Activated naive CD8-positive, alpha-beta T cell (primary cell): ENCODE data around the gene SKIC8.
"Not testable (repeated sequence)": the region's sequence is repeated elsewhere in the genome, so short reads cannot be mapped to it uniquely, and the experiment has no call there.

Experiments
- H3K27ac Mint-ChIP-seq: one replicate; pipeline ENCODE4 v1.8.0; 2021; ENCODE audit warnings: mixed read lengths
- H3K27me3 Mint-ChIP-seq: one replicate; pipeline ENCODE4 v1.8.0; 2021; ENCODE audit warnings: mixed read lengths
- H3K36me3 Mint-ChIP-seq: one replicate; pipeline ENCODE4 v1.8.0; 2021; ENCODE audit warnings: mixed read lengths
- H3K4me1 Mint-ChIP-seq: one replicate; pipeline ENCODE4 v1.8.0; 2021; ENCODE audit warnings: low read depth, mixed read lengths
- H3K4me3 Mint-ChIP-seq: one replicate; pipeline ENCODE4 v1.8.0; 2021; ENCODE audit warnings: mild to moderate bottlenecking, mixed read lengths
- H3K9me3 Mint-ChIP-seq: one replicate; pipeline ENCODE4 v1.8.0; 2021; ENCODE audit warnings: low read depth, mixed read lengths

SKIC8 gene

DNA sequence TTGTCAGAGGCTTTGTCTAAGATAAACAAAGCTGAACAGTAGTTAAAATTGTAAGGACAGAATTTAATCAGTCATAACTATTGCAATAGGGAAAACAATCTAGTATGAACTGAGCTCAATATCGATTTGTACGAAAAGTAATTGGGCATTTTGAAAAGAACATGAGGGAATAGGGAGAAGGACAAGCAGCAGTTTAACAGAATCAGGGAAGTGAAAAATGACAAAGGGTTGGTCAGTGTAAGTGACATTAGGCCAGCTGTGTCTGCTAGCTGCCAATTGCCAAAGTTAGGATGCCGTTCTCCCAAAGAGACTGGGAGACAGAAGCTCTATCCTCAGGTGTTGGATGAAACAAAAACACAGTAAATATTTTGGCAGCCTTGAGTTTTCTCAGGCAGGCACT, 38.3 kb downstream of the SKIC8 start:
- Mint-ChIP-seq H3K27me3 (peaks cover 1% of the 10 kb centered on the region), H3K4me3 (no peak overlapping the region), H3K4me1 (peaks cover 12% of the 10 kb centered on the region), H3K27ac (no peak overlapping the region), H3K36me3 (peaks cover 3% of the 10 kb centered on the region), H3K9me3 (no peaks in the 10 kb centered on the region)

DNA sequence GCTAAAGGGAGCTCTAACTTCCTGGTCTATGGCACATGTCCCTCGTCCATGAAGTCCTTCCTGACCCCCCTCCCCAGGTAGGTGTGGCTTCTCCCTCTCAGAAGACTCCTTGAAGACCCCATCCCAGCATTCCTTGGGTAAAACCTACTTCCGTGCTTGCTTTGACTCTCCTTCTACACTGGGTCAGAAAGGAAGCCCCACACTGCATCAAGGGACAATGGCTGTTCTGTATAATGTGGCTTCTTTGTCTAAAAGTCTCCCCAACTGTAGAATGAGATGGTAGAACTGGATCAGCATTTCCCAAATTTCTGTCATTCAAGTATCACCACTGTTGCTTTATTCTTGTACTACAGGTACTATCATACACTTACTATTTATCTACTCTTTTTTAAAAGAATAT, 38.9 kb downstream of the SKIC8 start:
- Mint-ChIP-seq H3K27me3 (peaks cover 1% of the 10 kb centered on the region), H3K4me1 (peaks cover 6% of the 10 kb centered on the region), H3K4me3 (no peak overlapping the region), H3K36me3 (no peaks in the 10 kb centered on the region), H3K27ac (no peak overlapping the region), H3K9me3 (no peaks in the 10 kb centered on the region)

DNA sequence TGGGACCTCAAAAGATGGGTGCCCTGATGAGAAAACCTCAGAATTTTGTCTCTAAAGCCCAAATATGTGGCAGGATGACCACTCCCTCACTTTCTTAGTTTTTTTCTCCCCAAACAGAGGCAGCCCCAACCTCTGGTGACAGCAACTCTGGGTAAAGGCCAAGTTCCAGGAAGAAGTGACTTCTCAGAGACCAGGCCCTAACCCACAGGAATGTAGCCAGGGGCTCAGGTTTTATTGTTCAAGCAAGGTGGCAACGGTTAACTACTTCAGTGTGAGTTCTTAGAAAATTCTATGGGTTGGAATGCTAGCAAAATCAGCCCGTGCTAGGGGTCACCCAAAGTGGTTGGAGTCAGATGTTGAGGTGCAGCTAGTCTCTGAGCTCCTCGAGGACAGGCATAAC, 40.2 kb downstream of the SKIC8 start:
- Mint-ChIP-seq H3K36me3 (no peaks in the 10 kb centered on the region), H3K9me3 (no peaks in the 10 kb centered on the region), H3K4me3 (no peak overlapping the region), H3K4me1 (peaks cover 1% of the 10 kb centered on the region), H3K27ac (no peak overlapping the region), H3K27me3 (peaks cover 1% of the 10 kb centered on the region)

DNA sequence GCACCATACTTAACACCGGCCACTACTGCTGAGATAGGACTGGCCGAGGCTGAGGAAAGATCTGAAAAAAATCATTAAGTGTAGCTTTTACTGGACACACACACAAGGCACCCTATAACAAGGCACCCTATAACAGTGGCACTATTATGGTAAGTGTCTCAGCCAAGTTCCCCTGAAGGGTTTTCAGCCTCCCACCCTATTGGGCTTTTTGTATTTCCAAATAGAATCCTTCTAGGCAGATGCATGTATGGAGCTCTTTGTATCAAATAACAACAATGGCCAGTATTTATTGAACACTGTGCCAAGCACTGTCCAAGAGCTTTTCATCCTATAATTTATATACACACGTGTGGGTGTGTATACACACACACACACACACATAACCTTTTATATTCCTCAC, 41.7 kb downstream of the SKIC8 start:
- H3K27ac Mint-ChIP-seq = no peak overlapping the region
- no peak overlapping the region for H3K4me3 Mint-ChIP-seq
- H3K4me1 Mint-ChIP-seq = no peaks in the 10 kb centered on the region
- no peaks in the 10 kb centered on the region for H3K36me3 Mint-ChIP-seq
- H3K27me3 Mint-ChIP-seq = peaks cover 1% of the 10 kb centered on the region
- H3K9me3 Mint-ChIP-seq = no peaks in the 10 kb centered on the region

DNA sequence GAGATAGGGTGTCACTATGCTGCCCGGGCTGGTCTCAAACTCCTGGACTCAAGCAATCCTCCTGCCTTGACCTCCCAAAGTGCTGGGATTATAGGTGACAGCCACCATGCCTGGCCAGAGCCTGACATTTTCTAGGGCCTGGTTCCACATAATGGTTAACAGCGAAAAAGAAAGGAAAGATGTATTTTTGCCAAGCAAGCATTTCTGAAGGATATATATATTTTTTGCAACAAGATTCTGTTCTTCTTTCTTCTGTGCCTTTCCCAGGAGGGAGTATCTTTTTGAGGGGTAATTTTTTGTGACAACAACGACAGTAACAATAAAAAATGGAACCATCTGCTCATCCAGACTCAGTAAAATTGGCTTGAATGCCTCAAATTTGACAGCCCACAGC, 43.4 kb downstream of the SKIC8 start:
- no peaks in the 10 kb centered on the region for H3K36me3 Mint-ChIP-seq
- H3K9me3 Mint-ChIP-seq = no peaks in the 10 kb centered on the region
- H3K27ac Mint-ChIP-seq = no peak overlapping the region
- peaks cover 1% of the 10 kb centered on the region for H3K27me3 Mint-ChIP-seq
- H3K4me1 Mint-ChIP-seq = no peaks in the 10 kb centered on the region
- H3K4me3 Mint-ChIP-seq = no peak overlapping the region

DNA sequence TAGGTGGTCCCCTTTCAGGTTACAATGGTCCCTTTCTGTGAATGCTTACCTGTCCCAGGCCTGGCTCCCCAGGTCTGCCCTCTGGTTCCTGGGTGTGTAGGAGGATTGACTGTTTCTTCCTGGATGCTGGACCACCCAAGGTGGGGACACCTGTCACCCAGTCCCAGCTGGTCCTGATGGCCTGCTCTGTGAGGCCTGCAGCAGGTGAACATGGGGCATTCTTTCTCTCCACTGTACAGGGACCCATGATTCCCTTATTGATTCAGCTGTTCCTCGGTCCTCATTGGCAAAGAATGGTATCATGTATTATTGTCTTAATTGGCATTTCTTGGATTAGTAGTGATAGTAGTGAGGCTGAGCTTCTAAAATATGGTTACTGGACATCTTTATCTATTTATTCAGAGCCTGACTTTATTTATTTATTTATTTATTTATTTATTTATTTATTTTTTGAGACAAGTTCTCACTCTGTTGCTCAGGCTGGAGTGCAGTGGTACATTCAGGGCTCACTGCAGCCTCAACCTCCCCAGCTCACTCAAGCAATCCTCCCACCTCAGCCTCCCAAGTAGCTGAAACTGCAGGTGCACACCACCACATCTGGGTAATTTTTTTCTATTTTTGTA, 43.9 kb downstream of the SKIC8 start:
- Mint-ChIP-seq H3K4me1 (no peaks in the 10 kb centered on the region), H3K27me3 (peaks cover 1% of the 10 kb centered on the region), H3K9me3 (no peaks in the 10 kb centered on the region), H3K27ac (no peak overlapping the region), H3K4me3 (no peak overlapping the region), H3K36me3 (no peaks in the 10 kb centered on the region)

DNA sequence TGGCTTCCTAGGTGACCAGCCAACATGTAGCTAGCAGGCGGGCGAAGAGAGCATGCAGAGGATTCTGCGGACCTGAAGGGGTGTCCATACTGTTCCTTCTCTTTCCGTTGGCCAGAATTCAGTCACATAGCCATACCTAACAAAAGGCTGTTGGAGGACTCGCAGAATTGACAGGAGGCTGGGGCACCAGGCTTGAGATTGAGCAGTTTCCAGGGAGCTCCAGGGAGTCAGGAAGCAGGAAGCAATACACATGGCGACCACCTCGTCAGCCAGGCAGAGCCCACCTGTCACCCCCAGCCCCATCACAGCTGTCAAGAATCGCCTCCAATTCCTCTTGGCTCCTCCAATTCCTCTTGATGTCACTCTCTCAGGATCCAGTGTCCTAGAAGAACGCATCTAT, 48.3 kb downstream of the SKIC8 start:
- Mint-ChIP-seq H3K36me3 (no peaks in the 10 kb centered on the region), H3K4me3 (no peak overlapping the region), H3K9me3 (no peaks in the 10 kb centered on the region), H3K27me3 (no peaks in the 10 kb centered on the region), H3K27ac (no peak overlapping the region), H3K4me1 (no peaks in the 10 kb centered on the region)

DNA sequence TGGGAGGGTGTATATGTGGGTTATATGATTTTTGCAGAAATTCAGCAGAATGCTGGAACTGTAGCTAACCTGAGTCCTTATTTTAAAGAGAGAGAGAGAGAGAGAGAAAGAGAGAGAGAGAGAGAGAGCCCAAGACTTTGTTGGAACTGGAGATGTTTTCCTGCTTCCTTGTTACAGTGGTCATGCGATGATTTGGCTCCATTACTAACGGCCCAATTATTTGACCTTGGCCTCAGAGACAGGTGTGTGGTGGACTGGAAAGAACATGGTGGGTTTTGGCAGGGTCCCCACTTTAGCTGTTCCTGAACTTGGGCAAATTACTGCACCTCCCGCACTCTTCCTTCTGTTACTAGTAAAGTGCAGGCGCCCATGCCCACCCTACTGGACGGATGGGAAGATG, 50.3 kb downstream of the SKIC8 start:
- Mint-ChIP-seq H3K9me3 (no peaks in the 10 kb centered on the region), H3K27ac (no peak overlapping the region), H3K4me1 (no peaks in the 10 kb centered on the region), H3K36me3 (no peaks in the 10 kb centered on the region), H3K4me3 (no peak overlapping the region), H3K27me3 (no peaks in the 10 kb centered on the region)

DNA sequence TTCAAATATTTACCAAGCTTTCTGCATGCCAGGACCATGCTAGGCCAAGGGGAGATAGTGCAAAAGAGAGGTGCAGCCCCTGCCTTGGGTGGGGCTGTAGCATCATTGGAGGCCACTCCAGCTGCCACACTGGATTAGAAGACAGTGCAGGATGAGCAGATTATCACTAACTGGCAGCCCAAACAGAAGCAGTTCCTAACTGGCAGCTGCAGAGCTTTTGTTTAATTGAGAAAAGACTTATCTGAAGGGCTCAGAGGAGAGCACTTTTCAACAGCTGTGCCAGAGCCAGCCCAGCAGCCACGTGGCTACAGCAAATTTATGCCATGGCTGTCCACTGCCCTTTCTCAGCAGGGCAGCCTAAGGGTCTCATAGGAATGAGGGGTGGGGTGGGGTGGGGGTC, 51.5 kb downstream of the SKIC8 start:
- no peaks in the 10 kb centered on the region for H3K36me3 Mint-ChIP-seq
- H3K4me3 Mint-ChIP-seq = no peak overlapping the region
- no peaks in the 10 kb centered on the region for H3K4me1 Mint-ChIP-seq
- no peaks in the 10 kb centered on the region for H3K9me3 Mint-ChIP-seq
- no peaks in the 10 kb centered on the region for H3K27me3 Mint-ChIP-seq
- H3K27ac Mint-ChIP-seq = no peak overlapping the region

DNA sequence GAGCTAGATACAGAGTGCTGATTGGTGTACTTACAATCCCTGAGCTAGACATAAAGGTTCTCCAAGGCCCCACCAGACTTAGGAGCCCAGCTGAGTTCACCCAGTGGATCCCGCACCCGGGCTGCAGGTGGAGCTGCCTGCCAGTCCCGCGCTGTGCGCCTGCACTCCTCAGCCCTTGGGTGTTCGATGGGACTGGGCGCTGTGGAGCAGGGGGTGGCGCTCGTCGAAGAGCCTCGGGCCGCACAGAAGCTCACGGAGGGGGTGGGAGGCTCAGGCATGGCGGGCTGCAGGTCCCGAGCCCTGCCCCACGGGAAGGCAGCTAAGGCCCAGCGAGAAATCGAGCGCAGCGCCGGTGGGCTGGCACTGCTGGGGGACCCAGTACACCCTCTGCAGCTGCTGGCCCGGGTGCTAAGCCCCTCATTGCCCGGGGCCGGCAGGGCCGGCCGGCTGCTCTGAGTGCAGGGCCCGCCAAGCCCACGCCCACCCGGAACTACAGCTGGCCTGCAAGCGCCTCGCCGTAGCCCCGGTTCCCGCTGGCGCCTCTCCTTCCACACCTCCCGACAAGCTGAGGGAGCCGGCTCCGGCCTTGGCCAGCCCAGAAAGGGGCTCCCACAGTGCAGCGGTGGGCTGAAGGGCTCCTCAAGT, 53.3 kb downstream of the SKIC8 start:
- not testable (repeated sequence) for H3K9me3 Mint-ChIP-seq, H3K27me3 Mint-ChIP-seq, H3K36me3 Mint-ChIP-seq, H3K27ac Mint-ChIP-seq, H3K4me3 Mint-ChIP-seq, H3K4me1 Mint-ChIP-seq

DNA sequence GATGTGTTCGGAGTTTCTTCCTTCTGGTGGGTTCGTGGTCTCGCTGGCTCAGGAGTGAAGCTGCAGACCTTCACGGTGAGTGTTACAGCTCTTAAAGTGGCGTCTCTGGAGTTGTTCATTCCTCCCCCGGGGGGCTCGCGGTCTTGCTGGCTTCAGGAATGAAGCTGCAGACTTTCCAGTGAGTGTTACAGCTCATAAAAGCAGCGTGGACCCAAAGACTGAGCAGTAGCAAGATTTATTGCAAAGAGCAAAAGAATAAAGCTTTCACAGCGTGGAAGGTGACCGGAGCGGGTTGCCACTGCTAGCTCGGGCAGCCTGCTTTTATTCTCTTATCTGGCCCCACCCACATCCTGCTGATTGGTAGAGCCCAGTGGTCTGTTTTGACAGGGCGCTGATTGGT, 54.0 kb downstream of the SKIC8 start:
- H3K4me3 Mint-ChIP-seq, H3K9me3 Mint-ChIP-seq, H3K4me1 Mint-ChIP-seq, H3K27ac Mint-ChIP-seq, H3K27me3 Mint-ChIP-seq, H3K36me3 Mint-ChIP-seq: not testable (repeated sequence)

DNA sequence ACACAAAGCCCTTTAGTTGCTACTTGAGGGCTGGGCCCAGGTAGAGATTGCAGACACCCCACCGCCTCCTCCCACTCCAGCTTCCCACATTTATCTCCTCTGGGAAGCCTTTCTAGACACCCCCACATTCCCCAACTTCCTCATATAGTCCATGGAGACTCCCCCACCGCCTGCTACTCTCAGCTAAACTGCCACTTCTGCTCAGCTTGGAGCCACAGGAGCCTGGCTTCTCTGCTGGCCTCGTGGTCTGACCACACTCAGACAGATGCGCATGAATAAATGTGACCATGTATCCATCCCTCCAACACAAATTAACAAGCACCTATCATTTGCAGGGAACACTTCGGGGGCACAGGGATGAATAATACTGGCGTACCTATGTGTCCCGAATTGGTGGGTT, 54.5 kb downstream of the SKIC8 start:
- Mint-ChIP-seq H3K27ac (no peak overlapping the region), H3K27me3 (no peaks in the 10 kb centered on the region), H3K4me3 (no peak overlapping the region), H3K4me1 (peaks cover 2% of the 10 kb centered on the region), H3K36me3 (no peaks in the 10 kb centered on the region), H3K9me3 (no peaks in the 10 kb centered on the region)

DNA sequence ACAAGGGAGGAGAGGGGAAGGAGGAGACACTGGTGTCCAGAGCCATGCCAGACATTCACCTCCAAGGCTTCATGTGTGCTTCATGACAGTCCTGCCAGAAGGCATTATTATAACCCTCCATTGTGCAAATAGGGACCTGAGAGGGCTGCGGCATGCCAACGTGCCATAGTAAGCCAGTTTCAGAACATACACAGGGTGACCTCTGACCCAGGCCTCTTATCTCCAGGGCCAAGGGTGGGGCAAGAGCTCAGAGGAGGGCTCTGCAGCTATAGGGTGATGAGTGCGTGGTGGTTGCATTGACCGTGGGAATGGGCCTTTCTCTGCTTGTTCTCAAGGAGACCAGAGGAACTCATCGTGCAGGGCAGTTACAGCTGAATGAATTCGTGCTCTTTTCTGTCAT, 55.3 kb downstream of the SKIC8 start:
- Mint-ChIP-seq H3K4me1 (peaks cover 2% of the 10 kb centered on the region), H3K27me3 (no peaks in the 10 kb centered on the region), H3K36me3 (no peaks in the 10 kb centered on the region), H3K4me3 (no peak overlapping the region), H3K27ac (no peak overlapping the region), H3K9me3 (no peaks in the 10 kb centered on the region)

DNA sequence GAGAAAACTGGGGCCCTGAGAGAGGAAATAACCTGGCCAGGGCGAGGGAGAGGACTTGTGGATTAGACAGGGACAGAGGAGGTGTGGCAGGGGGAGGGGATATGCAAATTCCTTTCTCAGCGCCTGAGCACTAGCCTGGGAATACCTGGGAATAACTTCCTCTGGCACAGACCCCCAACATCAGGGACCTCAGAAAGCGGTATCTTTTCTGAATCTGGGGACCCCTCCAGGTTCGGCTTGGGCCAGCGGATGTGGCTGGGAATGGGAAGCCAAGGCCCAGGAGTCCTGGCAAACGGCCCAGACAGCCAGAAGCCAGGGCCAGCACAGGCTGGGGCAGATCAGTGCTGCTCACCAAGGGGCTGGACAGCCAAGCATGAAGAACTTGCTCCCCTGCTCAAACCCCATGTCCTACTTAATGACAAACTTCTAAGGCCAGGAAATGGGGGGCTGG, 55.9 kb downstream of the SKIC8 start:
- H3K4me3 Mint-ChIP-seq = no peak overlapping the region

DNA sequence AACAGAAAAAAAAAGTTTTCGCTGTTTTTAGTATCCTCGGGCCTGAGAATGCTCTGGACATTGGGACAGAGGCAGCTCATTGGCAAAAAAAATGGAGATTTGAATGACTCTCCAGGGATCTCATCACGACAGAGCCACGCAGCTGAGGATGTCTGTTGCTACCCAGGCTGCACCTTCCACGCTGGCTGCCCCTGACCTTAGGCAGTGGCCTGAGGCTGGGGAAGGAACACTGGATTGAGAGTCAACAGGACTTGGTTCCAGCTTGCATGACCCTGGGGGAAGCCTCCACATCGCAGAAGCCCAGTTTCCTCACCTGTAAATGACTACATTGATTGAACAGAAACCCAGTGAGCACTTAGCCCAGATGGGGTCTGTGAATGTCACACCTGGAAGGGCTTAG, 56.4 kb downstream of the SKIC8 start:
- no peaks in the 10 kb centered on the region for H3K36me3 Mint-ChIP-seq
- no peaks in the 10 kb centered on the region for H3K9me3 Mint-ChIP-seq
- no peak overlapping the region for H3K27ac Mint-ChIP-seq
- H3K4me3 Mint-ChIP-seq = no peak overlapping the region
- peaks cover 2% of the 10 kb centered on the region for H3K4me1 Mint-ChIP-seq
- H3K27me3 Mint-ChIP-seq = peaks cover 2% of the 10 kb centered on the region

More for the DNA sequence above, 55.9 kb downstream of the SKIC8 start:
- Mint-ChIP-seq H3K9me3 (no peaks in the 10 kb centered on the region), H3K27me3 (peaks cover 2% of the 10 kb centered on the region), H3K27ac (no peak overlapping the region), H3K36me3 (no peaks in the 10 kb centered on the region), H3K4me1 (peaks cover 2% of the 10 kb centered on the region)

DNA sequence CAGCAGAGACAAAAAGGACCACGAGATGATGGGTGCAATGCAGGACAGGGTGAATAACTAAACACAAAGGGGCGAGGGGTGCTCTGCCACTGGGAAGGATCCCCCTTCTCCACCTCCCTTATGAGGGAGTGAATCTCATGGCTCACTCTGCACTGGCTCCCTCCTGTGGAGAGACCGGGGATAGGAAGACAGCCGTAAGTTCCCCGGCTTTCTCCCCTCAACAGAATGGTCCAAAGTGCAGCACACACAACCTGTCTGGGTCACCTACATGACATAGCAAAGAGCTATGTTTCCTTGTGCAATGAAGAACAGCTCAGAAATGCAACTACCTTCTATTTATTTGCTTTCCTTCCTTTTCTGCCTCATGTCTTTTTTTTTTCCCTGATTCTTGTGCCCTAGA, 57.3 kb downstream of the SKIC8 start:
- H3K36me3 Mint-ChIP-seq = no peaks in the 10 kb centered on the region
- H3K4me1 Mint-ChIP-seq = peaks cover 2% of the 10 kb centered on the region
- peaks cover 2% of the 10 kb centered on the region for H3K27me3 Mint-ChIP-seq
- H3K9me3 Mint-ChIP-seq = no peaks in the 10 kb centered on the region
- no peak overlapping the region for H3K27ac Mint-ChIP-seq
- H3K4me3 Mint-ChIP-seq = no peak overlapping the region
